GM12878 (cell line): ENCODE measurements around the gene CDKL1. TPM values are rescaled to one million over a fixed set of nuclear protein-coding genes. Genes with fewer than 3 reads are reported as not detected.

Source experiments
- ATAC-seq: fragments of 200-7000 bp; cut with Tn5 transposase; 3 replicates; pipeline ENCODE4 v1.9.1; 2020; ENCODE audit warnings: mild to moderate bottlenecking, moderate library complexity
- BruUV-seq: library from RNA; stranded (reverse); fragments of 400-500 nt; replicated peaks from 2 replicates; lab custom pipeline; 2021; lab: Mats Ljungman, UMichigan
- CTCF ChIA-PET: fragments of 300-600 bp; sonication (Branson Sonifier 250); formaldehyde crosslinking; extraction: SDS; loops from one replicate; lab custom pipeline; 2021; ENCODE audit warnings: inconsistent platforms; lab: Yijun Ruan, JAX
- POLR2A ChIA-PET: fragments of 350-600 bp; formaldehyde crosslinking; extraction: SDS; loops from one replicate; lab custom pipeline; 2021; ENCODE audit warnings: inconsistent platforms; lab: Charles Lee
- RAD21 ChIA-PET: fragments of 300-600 bp; sonication (Branson Sonifier 250); formaldehyde crosslinking; loops from one replicate; lab custom pipeline; 2023; ENCODE audit warnings: antibody characterized with exemption; ENCODE audit not compliant: unreplicated experiment; lab: Charles Lee
- SMC1A ChIA-PET: fragments of 300-600 bp; sonication (Branson Sonifier 250); formaldehyde crosslinking; loops from one replicate; lab custom pipeline; 2023; ENCODE audit not compliant: unreplicated experiment, uncharacterized antibody; lab: Charles Lee
- DNase-seq: peaks from one replicate; pipeline ENCODE4 v3.0.0-alpha.2; 2011; ENCODE audit warnings: low read depth, low spot score
- FAIRE-seq: peaks from 3 replicates; lab custom pipeline; 2011; peaks lifted over from hg19 to GRCh38; lab: Jason Lieb, UNC
- H2AFZ ChIP-seq: 2 replicates; pipeline ENCODE4 v1.6.0; 2011; ENCODE audit warnings: low read depth, low read length, control low read depth; ENCODE audit not compliant: control insufficient read depth
- H3K27ac ChIP-seq: 2 replicates; pipeline ENCODE4 v1.5.1; 2011; ENCODE audit warnings: control low read depth; ENCODE audit not compliant: control insufficient read depth, insufficient read depth
- H3K27me3 ChIP-seq, 2 experiments: replicated peaks in 1 of 2; 2 replicates each; pipeline versions ENCODE4 v1.6.0 to v1.6.1; 2011; ENCODE audit warnings: low read length in 1 of 2; ENCODE audit not compliant: control insufficient read depth in 2 of 2, insufficient read depth in 2 of 2
- H3K36me3 ChIP-seq, 2 experiments: 2 replicates each; pipeline ENCODE4 v1.5.1; 2011; ENCODE audit warnings: low read length in 1 of 2; ENCODE audit not compliant: control insufficient read depth in 2 of 2, insufficient read depth in 2 of 2
- H3K4me1 ChIP-seq: 2 replicates; pipeline ENCODE4 v1.6.1; 2011; ENCODE audit warnings: mild to moderate bottlenecking, low read length, moderate library complexity, mixed read lengths; ENCODE audit not compliant: control insufficient read depth, insufficient read depth
- H3K4me2 ChIP-seq: 2 replicates; pipeline ENCODE4 v1.6.0; 2011; ENCODE audit warnings: control low read depth; ENCODE audit not compliant: control insufficient read depth, insufficient read depth
- H3K4me3 ChIP-seq: fragments of 200-600 bp; sonication (generic); 2 replicates; pipeline ENCODE4 v1.5.1; 2016
- H3K79me2 ChIP-seq: 2 replicates; pipeline ENCODE4 v1.6.0; 2011; ENCODE audit warnings: low read length; ENCODE audit not compliant: control insufficient read depth, insufficient read depth
- H3K9ac ChIP-seq: 2 replicates; pipeline ENCODE4 v1.8.0; 2011; ENCODE audit warnings: low read length, control low read depth, mixed read lengths; ENCODE audit not compliant: control insufficient read depth, insufficient read depth
- H3K9me3 ChIP-seq: replicated peaks from 3 replicates; pipeline ENCODE4 v1.5.1; 2011; ENCODE audit warnings: mild to moderate bottlenecking, low read length; ENCODE audit not compliant: control insufficient read depth, insufficient read depth
- H4K20me1 ChIP-seq: 2 replicates; pipeline ENCODE4 v1.6.0; 2011; ENCODE audit not compliant: control insufficient read depth, insufficient read depth
- IKZF1 ChIP-seq: fragments of 450-650 bp; conservative IDR thresholded peaks from 2 replicates; pipeline ENCODE4 v1.6.1; 2017; ENCODE audit warnings: antibody characterized with exemption, mild to moderate bottlenecking
- NFYA ChIP-seq: IDR thresholded peaks from 2 replicates; pipeline ENCODE4 v1.6.1; 2011; ENCODE audit warnings: low read depth, mild to moderate bottlenecking, low read length, improper control_type of control experiment, borderline replicate concordance
- PAX5 ChIP-seq: IDR thresholded peaks from 2 replicates; pipeline ENCODE4 v1.6.1; 2011; ENCODE audit warnings: low read depth, low read length, borderline replicate concordance
- TCF12 ChIP-seq: IDR thresholded peaks from 2 replicates; pipeline ENCODE4 v1.6.1; 2011; ENCODE audit warnings: low read depth, mild to moderate bottlenecking, low read length
- ZZZ3 ChIP-seq: IDR thresholded peaks from 2 replicates; pipeline ENCODE4 v1.6.1; 2011; ENCODE audit warnings: low read depth; ENCODE audit not compliant: control insufficient read depth, insufficient read length
- WGBS: methylation state at CpG from one replicate; pipeline ENCODE4 v1.1.6; 2016; ENCODE audit warnings: low lambda C conversion rate; ENCODE audit not compliant: insufficient replicate concordance, insufficient coverage; ENCODE audit errors: missing lambda C conversion rate; 5-methylcytosine and 5-hydroxymethylcytosine counted together
- in situ Hi-C: fragments of 300-500 bp; cut with MboI; formaldehyde crosslinking; loops from 9 replicates; pipeline ENCODE4 v1.14.3; 2018; ENCODE audit warnings: mixed read lengths
- intact Hi-C: fragments of 100-400 bp; cut with micrococcal nuclease; formaldehyde crosslinking; loops from one replicate; pipeline ENCODE4 v1.14.2; 2022; ENCODE audit not compliant: unreplicated experiment
- polyA plus RNA-seq, 11 experiments: library from polyadenylated mRNA; depleted of rRNA in 4 of 11; unstranded in 6 of 11; stranded (reverse) in 5 of 11; fragments of >200 nt; fragmentation: Nextera tagmentation in 4 of 11; fragmentation: Illumina TruSeq in 1 of 11; extraction: Ambion mirVana in 4 of 11; extraction: Trizol in 1 of 11; gene quantifications; 1 replicate in 1 of 11; 2 replicates in 10 of 11; pipeline versions ENCODE4 v1.2.1 to v1.2.3, GENCODE V29; 2011 to 2016; ENCODE audit warnings: inconsistent platforms in 2 of 11, missing spikeins in 2 of 11, low read depth in 1 of 11
- total RNA-seq, 4 experiments: library from RNA; depleted of rRNA in 3 of 4; stranded (reverse); fragments of >200 nt in 3 of 4; fragmentation: Illumina TruSeq in 1 of 4; extraction: Trizol in 1 of 4; gene quantifications; 2 replicates each; pipeline versions ENCODE4 v1.2.1 to v1.2.3, GENCODE V29; 2013 to 2021
- TF ChIP-seq, protein P1 (sequence below): fragments of 450-650 bp; IDR thresholded peaks from 2 replicates; pipeline ENCODE4 v1.6.1; 2017; ENCODE audit warnings: mild to moderate bottlenecking

Gene CDKL1
- total and polyA plus RNA-seq, 10 of the 15 experiments (the other 5 are each of a cell fraction or from before 2014, with no cell fraction given): 9.0 to 19.0 (median 11.1) TPM

DNA sequence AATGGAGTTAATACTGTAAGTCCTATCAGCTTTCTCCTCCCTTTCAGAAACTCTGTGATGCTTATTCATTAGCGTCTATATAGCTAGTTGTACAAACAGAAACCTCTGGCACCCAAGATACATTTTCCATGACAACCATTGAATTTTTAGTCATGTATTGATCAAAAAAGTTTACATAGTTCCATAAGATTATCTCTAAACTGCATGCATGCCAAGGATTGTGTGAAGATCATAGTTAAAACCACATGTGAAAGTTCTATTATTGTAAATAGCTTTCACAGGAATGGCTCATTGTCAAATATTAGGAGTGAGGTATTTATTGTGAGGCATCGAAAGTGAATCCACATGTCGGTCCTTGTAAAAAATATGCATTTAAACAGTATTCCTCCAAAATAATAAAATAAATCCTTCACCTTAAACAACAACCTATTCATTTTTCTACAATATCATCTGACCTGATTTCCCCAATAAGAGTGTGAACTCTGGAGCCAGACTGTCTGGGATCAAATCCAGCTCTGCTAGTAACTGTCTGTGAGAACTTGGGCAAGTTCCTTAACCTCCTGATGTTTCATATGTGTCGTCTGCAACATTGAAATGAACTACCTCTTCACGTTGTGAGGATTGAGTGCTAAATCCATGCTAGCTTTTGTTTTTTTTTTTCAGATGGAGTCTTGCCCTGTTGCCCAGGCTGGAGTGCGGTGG lies 10.6 kb upstream of the CDKL1 start:
- Histone ChIP-seq H3K4me2 (no peak overlapping the region), H3K4me1 (no peaks in the 10 kb centered on the region), H3K27ac (no peak overlapping the region), H2AFZ (no peak overlapping the region), H3K9ac (no peak overlapping the region), H3K4me3 (no peak overlapping the region), H3K9me3 (no peaks in the 10 kb centered on the region; the same call in 2 of the 3 replicates), H3K27me3 (no peaks in the 10 kb centered on the region), H3K36me3 (no peaks in the 10 kb centered on the region), H4K20me1 (no peaks in the 10 kb centered on the region), H3K79me2 (no peaks in the 10 kb centered on the region)
- TF ChIP-seq, protein P1, sequence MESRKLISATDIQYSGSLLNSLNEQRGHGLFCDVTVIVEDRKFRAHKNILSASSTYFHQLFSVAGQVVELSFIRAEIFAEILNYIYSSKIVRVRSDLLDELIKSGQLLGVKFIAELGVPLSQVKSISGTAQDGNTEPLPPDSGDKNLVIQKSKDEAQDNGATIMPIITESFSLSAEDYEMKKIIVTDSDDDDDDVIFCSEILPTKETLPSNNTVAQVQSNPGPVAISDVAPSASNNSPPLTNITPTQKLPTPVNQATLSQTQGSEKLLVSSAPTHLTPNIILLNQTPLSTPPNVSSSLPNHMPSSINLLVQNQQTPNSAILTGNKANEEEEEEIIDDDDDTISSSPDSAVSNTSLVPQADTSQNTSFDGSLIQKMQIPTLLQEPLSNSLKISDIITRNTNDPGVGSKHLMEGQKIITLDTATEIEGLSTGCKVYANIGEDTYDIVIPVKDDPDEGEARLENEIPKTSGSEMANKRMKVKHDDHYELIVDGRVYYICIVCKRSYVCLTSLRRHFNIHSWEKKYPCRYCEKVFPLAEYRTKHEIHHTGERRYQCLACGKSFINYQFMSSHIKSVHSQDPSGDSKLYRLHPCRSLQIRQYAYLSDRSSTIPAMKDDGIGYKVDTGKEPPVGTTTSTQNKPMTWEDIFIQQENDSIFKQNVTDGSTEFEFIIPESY: no peak
- TF ChIP-seq TCF12 (no peak), ZZZ3 (no peak)
- ChIA-PET RAD21 (no interaction called here), CTCF (interaction anchor here (0.9 kb wide), 1 partner anchor 80 kb away, joined by 3 read pairs; no protein-coding TSS in a partner anchor), POLR2A (interaction anchor here (1.2 kb wide), 1 partner anchor 10 kb away, joined by 4 read pairs; no protein-coding TSS in a partner anchor), SMC1A (interaction anchor here (0.6 to 1.2 kb wide), 2 partner anchors 18 to 83 kb away, joined by 3 read pairs; no protein-coding TSS in a partner anchor)
- FAIRE-seq (peak; percentile 23), ATAC-seq (no peak), DNase-seq (no peak)
- 98% methylated on average over 6 of the region's 6 CpGs for WGBS
- in situ Hi-C loops: no loop called here
- intact Hi-C loops: no loop called here
- BruUV-seq: no TSS peak

DNA sequence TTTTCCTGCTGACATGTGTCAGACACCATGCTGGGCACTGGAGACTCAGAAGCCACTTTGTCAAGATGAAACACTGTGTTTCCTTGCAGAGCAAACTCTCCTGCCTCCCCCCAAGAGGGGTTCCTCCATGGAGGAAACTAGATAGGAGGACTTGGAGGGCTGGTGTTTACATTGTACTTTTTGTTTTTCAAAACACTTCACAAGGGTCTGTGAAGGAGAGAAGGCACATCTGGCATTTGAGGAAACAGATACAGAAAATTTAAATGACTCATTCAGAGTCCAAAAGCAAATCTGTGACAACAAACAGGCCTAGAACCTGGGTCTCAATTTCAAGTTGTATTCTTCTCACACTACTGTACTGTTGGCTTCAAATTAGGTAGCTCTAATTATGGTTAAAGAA lies 6.7 kb upstream of the CDKL1 start:
- in situ Hi-C loops: no loop called here
- Histone ChIP-seq H3K4me1 (no peaks in the 10 kb centered on the region; the same call in 1 of the 2 replicates), H3K27me3 (no peaks in the 10 kb centered on the region), H3K4me2 (no peak overlapping the region), H3K27ac (no peak overlapping the region)
- POLR2A ChIA-PET: no interaction called here
- CTCF ChIA-PET: interaction anchor here (0.6 to 0.9 kb wide), 4 partner anchors 10 to 61 kb away, joined by 3 to 4 read pairs (median 4); no protein-coding TSS in a partner anchor
- ATAC-seq: peak; percentile 53
- SMC1A ChIA-PET: interaction anchor here (1.0 to 1.4 kb wide), 2 partner anchors 53 to 75 kb away, joined by 3 read pairs; no protein-coding TSS in a partner anchor
- RAD21 ChIA-PET: no interaction called here
- TF ChIP-seq NFYA: no peak
- TF ChIP-seq PAX5: no peak
- TF ChIP-seq IKZF1: no peak
- TF ChIP-seq, all 136 proteins: peak for 0
- no peaks in the 10 kb centered on the region for H4K20me1 ChIP-seq
- H2AFZ ChIP-seq: no peak overlapping the region
- DNase-seq: no peak
- H3K4me3 ChIP-seq: no peak overlapping the region
- no peaks in the 10 kb centered on the region for H3K79me2 ChIP-seq
- no peaks in the 10 kb centered on the region; the same call in 2 of the 3 replicates for H3K9me3 ChIP-seq
- no TSS peak for BruUV-seq
- H3K36me3 ChIP-seq: no peaks in the 10 kb centered on the region
- no peak overlapping the region for H3K9ac ChIP-seq
- intact Hi-C loops: no loop called here
- FAIRE-seq: no peak
